DND-41 (cell line): ENCODE measurements around the gene C9orf153.

ENCODE experiments used
- ATAC-seq: fragments of 200-7000 bp; cut with Tn5 transposase; 3 replicates; pipeline ENCODE4 v1.9.1; 2021; ENCODE audit warnings: low read depth; ENCODE audit not compliant: insufficient read depth
- DNase-seq: peaks from one replicate; pipeline ENCODE4 v3.0.0-alpha.2; 2020
- H2AFZ ChIP-seq: 2 replicates; pipeline ENCODE4 v1.6.0; 2012; ENCODE audit warnings: low read depth, low read length
- H3K27ac ChIP-seq: 2 replicates; pipeline ENCODE4 v1.5.1; 2012; ENCODE audit warnings: low read length, inconsistent platforms
- H3K27me3 ChIP-seq: fragments of 200-600 bp; sonication (generic); 2 replicates; pipeline ENCODE4 v1.6.0; 2012; ENCODE audit warnings: low read length, mild to moderate bottlenecking, inconsistent platforms; ENCODE audit not compliant: insufficient read depth, poor library complexity
- H3K36me3 ChIP-seq: 2 replicates; pipeline ENCODE4 v1.5.1; 2012; ENCODE audit warnings: low read length, inconsistent platforms; ENCODE audit not compliant: insufficient read depth
- H3K4me1 ChIP-seq: 2 replicates; pipeline ENCODE4 v1.5.1; 2012; ENCODE audit warnings: mild to moderate bottlenecking, low read length; ENCODE audit not compliant: insufficient read depth
- H3K4me2 ChIP-seq: 2 replicates; pipeline ENCODE4 v1.6.0; 2012; ENCODE audit warnings: mild to moderate bottlenecking, moderate library complexity, low read length, inconsistent platforms; ENCODE audit not compliant: insufficient read depth
- H3K4me3 ChIP-seq, 2 experiments: fragments of 200-600 bp in 1 of 2; shearing (Covaris generic) in 1 of 2; 2 replicates each; pipeline ENCODE4 v1.5.1; 2012 to 2016; ENCODE audit warnings: inconsistent platforms in 2 of 2, low read length in 2 of 2, mild to moderate bottlenecking in 2 of 2, low read depth in 1 of 2, moderate library complexity in 1 of 2
- H3K79me2 ChIP-seq: 2 replicates; pipeline ENCODE4 v1.6.0; 2012; ENCODE audit warnings: low read length, inconsistent platforms; ENCODE audit not compliant: insufficient read depth
- H3K9ac ChIP-seq: 2 replicates; pipeline ENCODE4 v1.6.0; 2012; ENCODE audit warnings: low read depth, mild to moderate bottlenecking, inconsistent platforms, low read length, moderate library complexity
- H3K9me3 ChIP-seq: 2 replicates; pipeline ENCODE4 v1.5.1; 2012; ENCODE audit warnings: low read length, moderate library complexity, mild to moderate bottlenecking, inconsistent platforms; ENCODE audit not compliant: insufficient read depth, severe bottlenecking
- H4K20me1 ChIP-seq: 2 replicates; pipeline ENCODE4 v1.6.0; 2012; ENCODE audit warnings: low read length; ENCODE audit not compliant: insufficient read depth
- EZH2 ChIP-seq: IDR thresholded peaks from 3 replicates; pipeline ENCODE4 v1.6.1; 2012; ENCODE audit warnings: borderline replicate concordance, low read depth, mild to moderate bottlenecking, moderate library complexity, low read length, inconsistent platforms; ENCODE audit not compliant: severe bottlenecking
- TF ChIP-seq, protein P1 (sequence below): IDR thresholded peaks from 2 replicates; pipeline ENCODE4 v1.5.1; 2012; ENCODE audit warnings: borderline replicate concordance, low read length, moderate library complexity, mild to moderate bottlenecking; ENCODE audit not compliant: poor library complexity, severe bottlenecking; ENCODE audit errors: extremely low read depth

C9orf153 gene

DNA sequence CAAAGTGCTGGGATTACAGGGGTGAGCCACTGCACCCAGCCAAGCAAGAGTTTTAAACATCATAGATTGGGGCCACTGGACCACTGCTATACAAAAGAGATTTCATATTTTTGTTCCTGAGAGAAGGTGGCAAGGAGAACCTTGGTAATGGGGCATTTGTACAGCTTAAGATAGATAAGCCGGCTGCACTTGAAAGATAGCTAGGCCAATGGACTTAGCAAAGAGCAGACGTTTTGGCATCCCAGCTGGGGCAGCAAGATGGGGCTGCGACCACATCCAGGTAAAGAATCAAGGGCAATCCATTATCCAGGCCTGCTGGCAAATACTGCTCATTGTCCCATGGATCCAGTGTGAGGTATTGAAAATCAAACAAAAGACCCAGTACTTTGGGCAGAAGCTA lies 26.8 kb upstream of the C9orf153 start:
- H3K36me3 ChIP-seq = no peaks in the 10 kb centered on the region
- no peaks in the 10 kb centered on the region for H3K27me3 ChIP-seq
- H3K79me2 ChIP-seq = peaks cover 10% of the 10 kb centered on the region
- H3K4me2 ChIP-seq = no peak overlapping the region
- DNase-seq = no peak
- no peak for ATAC-seq
- H3K4me1 ChIP-seq = peaks cover 9% of the 10 kb centered on the region
- no peaks in the 10 kb centered on the region for H3K9me3 ChIP-seq
- no peak overlapping the region for H2AFZ ChIP-seq
- TF ChIP-seq, protein P1, sequence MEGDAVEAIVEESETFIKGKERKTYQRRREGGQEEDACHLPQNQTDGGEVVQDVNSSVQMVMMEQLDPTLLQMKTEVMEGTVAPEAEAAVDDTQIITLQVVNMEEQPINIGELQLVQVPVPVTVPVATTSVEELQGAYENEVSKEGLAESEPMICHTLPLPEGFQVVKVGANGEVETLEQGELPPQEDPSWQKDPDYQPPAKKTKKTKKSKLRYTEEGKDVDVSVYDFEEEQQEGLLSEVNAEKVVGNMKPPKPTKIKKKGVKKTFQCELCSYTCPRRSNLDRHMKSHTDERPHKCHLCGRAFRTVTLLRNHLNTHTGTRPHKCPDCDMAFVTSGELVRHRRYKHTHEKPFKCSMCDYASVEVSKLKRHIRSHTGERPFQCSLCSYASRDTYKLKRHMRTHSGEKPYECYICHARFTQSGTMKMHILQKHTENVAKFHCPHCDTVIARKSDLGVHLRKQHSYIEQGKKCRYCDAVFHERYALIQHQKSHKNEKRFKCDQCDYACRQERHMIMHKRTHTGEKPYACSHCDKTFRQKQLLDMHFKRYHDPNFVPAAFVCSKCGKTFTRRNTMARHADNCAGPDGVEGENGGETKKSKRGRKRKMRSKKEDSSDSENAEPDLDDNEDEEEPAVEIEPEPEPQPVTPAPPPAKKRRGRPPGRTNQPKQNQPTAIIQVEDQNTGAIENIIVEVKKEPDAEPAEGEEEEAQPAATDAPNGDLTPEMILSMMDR = no peak
- TF ChIP-seq EZH2 = no peak
- no peaks in the 10 kb centered on the region for H4K20me1 ChIP-seq
- H3K9ac ChIP-seq = no peak overlapping the region
- H3K27ac ChIP-seq = no peak overlapping the region
- H3K4me3 ChIP-seq = no peak overlapping the region

- no peak overlapping the region for H3K9ac ChIP-seq
- peaks cover 20% of the 10 kb centered on the region for H3K79me2 ChIP-seq
- peaks cover 3% of the 10 kb centered on the region; the same call in 1 of the 2 replicates for H3K36me3 ChIP-seq
- no peak overlapping the region for H3K4me2 ChIP-seq
- DNase-seq = no peak
- TF ChIP-seq, protein P1 = no peak
- TF ChIP-seq EZH2 = no peak
- no peaks in the 10 kb centered on the region for H3K9me3 ChIP-seq
- H4K20me1 ChIP-seq = peaks cover 5% of the 10 kb centered on the region; the same call in 1 of the 2 replicates
- no peak overlapping the region for H3K4me3 ChIP-seq
- no peak overlapping the region for H2AFZ ChIP-seq
- no peak overlapping the region for H3K27ac ChIP-seq
- H3K27me3 ChIP-seq = no peaks in the 10 kb centered on the region
- H3K4me1 ChIP-seq = peaks cover 19% of the 10 kb centered on the region
- no peak for ATAC-seq
These were observed 25.8 kb upstream of the C9orf153 start for GRCh38 chr9:86285261-86285660.

GRCh38 chr9:86282979-86283535 lies 23.6 kb upstream of the C9orf153 start:
- peaks cover 11% of the 10 kb centered on the region for H3K36me3 ChIP-seq
- peak overlapping the region; percentile 80 for H2AFZ ChIP-seq
- DNase-seq (no peak), ATAC-seq (peak; percentile 43)
- no peak for TF ChIP-seq EZH2
- TF ChIP-seq, protein P1 = no peak
- peaks cover 12% of the 10 kb centered on the region; the same call in 1 of the 2 replicates for H4K20me1 ChIP-seq
- peak overlapping the region; percentile 96 for H3K9ac ChIP-seq
- peak overlapping the region; percentile 69 to 100; a peak in 3 of 4 replicates for H3K4me3 ChIP-seq
- H3K27ac ChIP-seq = peak overlapping the region; percentile 52
- no peaks in the 10 kb centered on the region for H3K9me3 ChIP-seq
- peaks cover 42% of the 10 kb centered on the region for H3K79me2 ChIP-seq
- peaks cover 29% of the 10 kb centered on the region for H3K4me1 ChIP-seq
- H3K4me2 ChIP-seq = peak overlapping the region; percentile 97
- H3K27me3 ChIP-seq = no peaks in the 10 kb centered on the region
